IPS-11a (cell line): ENCODE measurements around the gene ATG101.

Experiments used
- H3K4me3 ChIP-seq: one replicate; pipeline ENCODE4 v1.5.1; 2013; ENCODE audit warnings: low read depth, low read length, control low read depth

The ATG101 gene

GRCh38 chr12:52041695-52042123, 28.1 kb upstream of the ATG101 start:
- H3K4me3 ChIP-seq: no peak overlapping the region

DNA sequence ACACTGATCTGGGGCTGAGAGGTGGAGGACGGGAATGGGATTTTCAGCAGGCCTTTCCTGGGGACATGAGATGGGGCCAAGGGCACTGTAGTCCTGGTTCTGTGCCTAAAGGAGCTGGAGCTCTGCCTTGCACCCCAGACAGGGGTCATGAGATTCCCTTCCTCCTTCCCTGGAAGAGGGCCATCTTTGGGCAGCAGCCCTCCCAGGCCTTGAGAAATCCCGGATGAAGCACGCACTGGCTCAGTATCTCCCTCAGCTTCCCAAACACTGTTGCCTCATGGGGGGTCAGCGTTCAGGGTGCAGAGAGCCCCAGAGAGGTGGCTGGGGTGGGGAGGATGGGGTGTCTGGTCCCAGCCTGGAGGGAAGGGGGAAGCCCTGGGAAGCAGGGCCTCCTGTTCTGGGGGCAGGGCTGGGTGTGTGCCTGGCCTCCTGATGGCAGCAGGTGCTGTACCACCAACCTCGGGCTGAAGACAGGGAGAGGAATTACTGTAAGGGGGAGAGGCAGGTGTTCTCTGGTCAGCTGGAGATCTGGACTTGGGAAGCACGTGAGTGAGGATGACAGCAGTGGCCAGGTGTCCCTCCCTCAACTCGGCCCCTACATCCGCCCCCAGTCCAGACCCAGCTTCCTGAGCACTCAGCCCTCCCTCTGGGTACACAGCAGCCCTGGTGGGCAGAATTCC, 26.9 kb upstream of the ATG101 start:
- H3K4me3 ChIP-seq: no peak overlapping the region

GRCh38 chr12:52043386-52044212, 26.2 kb upstream of the ATG101 start:
- H3K4me3 ChIP-seq: no peak overlapping the region

DNA sequence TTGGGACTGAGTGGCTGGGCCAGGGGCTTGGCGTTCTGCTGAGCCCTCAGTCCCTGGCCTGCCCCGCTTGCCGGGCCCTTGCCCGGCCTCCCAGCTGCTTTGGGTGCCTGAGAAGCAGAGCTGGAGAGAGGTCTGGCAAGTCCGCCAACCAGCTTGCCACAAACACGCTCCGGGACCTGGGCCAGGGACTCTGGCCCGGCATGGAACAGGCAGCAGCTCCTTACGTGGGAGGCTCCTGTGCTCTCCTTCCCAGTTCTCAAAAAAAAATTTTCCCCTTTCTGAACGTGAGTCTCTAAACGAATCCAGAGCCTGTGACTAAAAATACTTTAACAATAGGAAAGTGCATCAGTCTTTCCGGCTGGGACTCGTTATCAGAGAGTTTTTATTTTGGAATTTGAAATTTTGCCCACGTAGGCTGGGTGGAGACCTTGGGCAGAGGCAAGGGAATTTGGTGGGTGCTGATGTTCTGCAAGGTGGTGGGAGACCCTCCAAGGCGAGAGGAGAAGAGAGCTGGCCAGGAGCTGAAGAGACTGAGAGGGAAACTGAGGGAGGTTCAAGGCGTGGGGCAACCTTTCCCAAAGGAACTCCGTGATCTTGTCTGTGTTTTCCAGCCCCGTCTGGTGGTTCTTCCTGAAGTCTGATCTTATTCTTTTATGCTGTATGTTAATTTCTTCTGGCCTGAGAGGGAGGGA, 25.3 kb upstream of the ATG101 start:
- H3K4me3 ChIP-seq: no peak overlapping the region

GRCh38 chr12:52045794-52046199, 24.0 kb upstream of the ATG101 start:
- H3K4me3 ChIP-seq: no peak overlapping the region

DNA sequence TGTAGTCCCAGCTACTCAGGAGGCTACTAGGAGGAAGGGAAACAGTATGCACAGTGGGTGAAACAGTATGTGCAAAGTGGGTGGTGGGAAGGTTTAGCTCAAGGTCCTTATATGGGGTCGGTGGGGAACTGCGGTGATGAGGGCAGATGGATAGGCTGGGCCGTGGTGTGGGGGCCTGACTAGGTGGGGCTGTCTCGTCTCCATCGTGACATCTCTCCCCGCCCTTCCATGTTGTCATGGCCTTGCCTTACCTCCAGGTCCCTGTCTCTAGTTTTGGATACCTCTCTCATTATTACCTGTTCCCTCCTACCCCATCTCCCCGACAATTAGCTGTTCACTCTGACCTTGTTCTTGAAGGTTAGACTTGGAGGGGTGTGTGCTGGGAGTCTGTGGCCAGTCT, 22.9 kb upstream of the ATG101 start:
- no peak overlapping the region for H3K4me3 ChIP-seq

- no peak overlapping the region for H3K4me3 ChIP-seq
Observed at GRCh38 chr12:52049286-52049685, 20.5 kb upstream of the ATG101 start.

DNA sequence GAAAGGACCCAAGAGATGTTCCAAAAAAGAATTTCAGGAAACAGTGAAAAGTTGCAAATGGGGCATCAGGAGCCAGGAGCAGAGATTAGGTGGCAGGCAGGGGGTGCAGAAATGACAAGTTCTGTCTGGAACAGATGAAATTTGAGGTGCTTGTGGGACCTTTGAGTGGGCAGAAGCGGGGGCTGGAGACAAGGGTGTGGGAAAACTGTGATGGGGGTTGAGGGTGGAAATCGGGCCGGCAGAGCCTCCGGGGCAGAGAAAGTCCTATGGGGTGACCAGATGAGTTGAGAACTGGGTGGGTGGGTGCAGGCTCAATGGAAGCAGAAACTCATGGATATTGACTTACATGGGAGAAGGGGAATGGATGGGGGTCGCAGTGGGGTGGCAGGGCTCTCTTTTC, 20.1 kb upstream of the ATG101 start:
- H3K4me3 ChIP-seq: no peak overlapping the region

- H3K4me3 ChIP-seq: peak overlapping the region; percentile 53
Observed at GRCh38 chr12:52050116-52050757, 19.5 kb upstream of the ATG101 start.

- H3K4me3 ChIP-seq: peak within 1 kb of the TSS; percentile 53
Observed at GRCh38 chr12:52050758-52051541, 18.8 kb upstream of the ATG101 start, which contains the start of gene NR4A1. NR4A1 (plus strand) TSS chr12:52051442; CDS start chr12:52054329, 2,887 bp downstream.

- H3K4me3 ChIP-seq: no peak overlapping the region
Observed at GRCh38 chr12:52052468-52053186, 17.2 kb upstream of the ATG101 start.

DNA sequence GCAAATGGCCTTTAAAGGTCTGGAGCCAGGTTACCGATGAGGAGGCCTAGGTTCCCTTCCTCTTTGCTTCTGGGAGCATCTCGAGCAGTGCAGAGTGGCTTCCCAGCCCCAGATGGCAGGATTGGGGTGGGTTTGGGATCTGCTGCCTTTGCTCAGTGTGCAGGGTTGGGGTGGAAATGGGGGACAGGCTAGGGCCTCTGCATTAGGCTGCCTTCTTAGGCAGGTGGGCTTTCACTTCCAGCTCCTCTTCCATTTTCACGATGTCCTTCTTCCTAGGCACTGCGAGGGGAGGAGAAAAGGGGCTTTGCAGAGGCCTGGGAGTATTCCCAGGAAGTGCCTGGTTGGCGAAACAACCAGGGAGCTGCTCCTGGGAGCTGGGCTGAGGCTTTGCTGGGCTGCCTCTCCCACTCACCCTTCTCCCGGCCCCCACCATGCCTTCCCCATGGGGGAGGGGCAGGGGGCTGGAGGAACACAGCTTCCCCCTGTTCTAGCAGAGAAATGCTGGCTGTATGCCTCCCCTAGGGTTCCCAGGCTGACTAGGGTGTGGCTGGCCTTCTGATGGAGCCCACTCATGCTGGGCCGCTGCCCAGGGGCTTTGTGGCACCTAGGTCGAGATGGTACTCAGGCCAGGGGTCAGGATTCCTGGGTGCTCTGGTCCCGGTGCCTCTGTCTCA, 16.1 kb upstream of the ATG101 start:
- H3K4me3 ChIP-seq: no peak overlapping the region

DNA sequence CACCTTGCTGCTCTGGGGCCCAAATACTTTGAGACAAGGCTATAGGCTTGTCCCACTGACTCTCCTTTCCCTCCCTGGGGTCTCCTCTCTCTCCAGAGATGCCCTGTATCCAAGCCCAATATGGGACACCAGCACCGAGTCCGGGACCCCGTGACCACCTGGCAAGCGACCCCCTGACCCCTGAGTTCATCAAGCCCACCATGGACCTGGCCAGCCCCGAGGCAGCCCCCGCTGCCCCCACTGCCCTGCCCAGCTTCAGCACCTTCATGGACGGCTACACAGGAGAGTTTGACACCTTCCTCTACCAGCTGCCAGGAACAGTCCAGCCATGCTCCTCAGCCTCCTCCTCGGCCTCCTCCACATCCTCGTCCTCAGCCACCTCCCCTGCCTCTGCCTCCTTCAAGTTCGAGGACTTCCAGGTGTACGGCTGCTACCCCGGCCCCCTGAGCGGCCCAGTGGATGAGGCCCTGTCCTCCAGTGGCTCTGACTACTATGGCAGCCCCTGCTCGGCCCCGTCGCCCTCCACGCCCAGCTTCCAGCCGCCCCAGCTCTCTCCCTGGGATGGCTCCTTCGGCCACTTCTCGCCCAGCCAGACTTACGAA, 15.4 kb upstream of the ATG101 start:
- H3K4me3 ChIP-seq: no peak overlapping the region

DNA sequence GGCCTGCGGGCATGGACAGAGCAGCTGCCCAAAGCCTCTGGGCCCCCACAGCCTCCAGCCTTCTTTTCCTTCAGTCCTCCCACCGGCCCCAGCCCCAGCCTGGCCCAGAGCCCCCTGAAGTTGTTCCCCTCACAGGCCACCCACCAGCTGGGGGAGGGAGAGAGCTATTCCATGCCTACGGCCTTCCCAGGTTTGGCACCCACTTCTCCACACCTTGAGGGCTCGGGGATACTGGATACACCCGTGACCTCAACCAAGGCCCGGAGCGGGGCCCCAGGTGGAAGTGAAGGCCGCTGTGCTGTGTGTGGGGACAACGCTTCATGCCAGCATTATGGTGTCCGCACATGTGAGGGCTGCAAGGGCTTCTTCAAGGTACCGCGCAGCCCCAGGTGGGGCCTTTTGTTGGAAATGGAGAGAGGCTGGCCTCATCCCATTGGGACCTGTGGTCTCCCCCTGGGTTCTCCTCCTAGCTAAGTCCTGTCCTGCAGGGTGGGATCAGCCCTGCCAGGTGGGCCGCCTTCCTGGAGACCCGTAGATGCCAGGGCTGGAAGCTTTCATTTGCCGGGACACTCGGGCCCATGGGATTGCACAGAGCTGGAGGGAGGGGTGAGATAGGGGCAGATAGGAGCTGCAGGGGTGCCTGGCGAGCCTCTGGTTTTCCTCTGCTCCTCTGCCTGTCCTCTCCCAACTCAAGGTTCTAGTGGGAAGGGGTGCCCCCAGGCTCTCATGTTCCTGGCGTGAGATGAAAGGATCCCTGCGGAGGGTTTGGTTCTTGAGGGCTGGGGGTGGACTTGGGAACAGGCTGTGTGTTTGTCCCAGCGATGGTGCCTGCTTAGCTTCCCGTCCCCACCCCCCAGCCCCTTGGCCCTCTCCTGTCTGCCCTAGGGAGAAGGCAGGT, 14.7 kb upstream of the ATG101 start:
- H3K4me3 ChIP-seq: no peak overlapping the region

DNA sequence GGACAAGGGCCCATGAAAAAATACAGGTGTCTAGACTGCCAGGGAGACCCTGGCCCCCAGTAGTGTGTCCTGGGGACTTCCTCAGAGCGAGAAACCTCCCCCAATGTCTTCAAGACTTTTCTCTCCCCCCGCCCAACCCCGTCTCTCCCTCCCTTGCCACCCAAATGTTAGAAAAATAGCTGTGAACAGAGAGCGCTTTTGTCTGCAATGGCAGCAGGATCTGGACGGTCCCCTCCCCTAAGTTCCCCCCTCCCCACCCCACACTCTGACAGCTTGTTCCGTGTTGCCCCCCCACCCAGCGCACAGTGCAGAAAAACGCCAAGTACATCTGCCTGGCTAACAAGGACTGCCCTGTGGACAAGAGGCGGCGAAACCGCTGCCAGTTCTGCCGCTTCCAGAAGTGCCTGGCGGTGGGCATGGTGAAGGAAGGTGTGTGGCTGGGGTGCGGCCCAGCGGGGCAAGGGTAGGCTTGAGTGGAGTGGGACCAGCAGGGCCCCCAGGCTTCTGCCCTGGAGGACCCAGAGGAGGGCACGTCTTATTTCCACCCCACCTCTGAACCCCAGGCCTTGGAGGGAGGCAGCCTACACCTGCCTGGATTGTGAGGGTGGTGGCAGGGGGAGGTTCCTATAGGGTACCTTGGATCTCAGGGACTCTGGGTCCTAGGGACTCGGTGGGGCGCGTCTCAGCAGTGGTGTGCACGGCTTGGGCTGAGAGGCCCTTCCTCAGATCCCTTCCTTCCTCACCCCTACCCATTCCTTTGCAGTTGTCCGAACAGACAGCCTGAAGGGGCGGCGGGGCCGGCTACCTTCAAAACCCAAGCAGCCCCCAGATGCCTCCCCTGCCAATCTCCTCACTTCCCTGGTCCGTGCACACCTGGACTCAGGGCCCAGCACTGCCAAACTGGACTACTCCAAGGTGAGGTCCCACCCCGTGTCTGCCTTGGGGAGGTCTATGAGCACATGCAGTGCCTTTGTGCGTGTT, 13.8 kb upstream of the ATG101 start:
- H3K4me3 ChIP-seq: no peak overlapping the region

DNA sequence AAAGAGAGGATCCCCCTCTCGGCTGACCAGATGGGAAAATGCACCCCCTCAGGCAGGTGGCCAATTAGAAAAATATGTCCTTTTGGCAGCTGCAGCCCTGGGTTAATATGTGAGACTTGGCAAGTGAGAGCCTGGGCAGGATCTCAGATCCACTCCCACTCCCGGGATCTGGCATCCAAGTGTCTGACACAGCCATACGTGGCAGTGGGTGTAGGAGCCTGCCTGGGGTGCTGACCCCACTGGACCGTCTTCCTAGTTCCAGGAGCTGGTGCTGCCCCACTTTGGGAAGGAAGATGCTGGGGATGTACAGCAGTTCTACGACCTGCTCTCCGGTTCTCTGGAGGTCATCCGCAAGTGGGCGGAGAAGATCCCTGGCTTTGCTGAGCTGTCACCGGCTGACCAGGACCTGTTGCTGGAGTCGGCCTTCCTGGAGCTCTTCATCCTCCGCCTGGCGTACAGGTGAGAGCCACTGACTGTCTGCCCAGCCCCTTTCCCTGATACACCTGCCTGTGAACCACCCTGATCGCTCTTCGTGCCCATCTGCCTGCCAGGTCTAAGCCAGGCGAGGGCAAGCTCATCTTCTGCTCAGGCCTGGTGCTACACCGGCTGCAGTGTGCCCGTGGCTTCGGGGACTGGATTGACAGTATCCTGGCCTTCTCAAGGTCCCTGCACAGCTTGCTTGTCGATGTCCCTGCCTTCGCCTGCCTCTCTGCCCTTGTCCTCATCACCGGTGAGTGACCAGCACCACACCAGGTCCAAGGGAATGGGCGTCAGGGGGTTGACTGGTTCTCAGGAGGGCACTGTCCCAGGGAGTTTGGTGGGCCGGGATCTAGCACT, 12.8 kb upstream of the ATG101 start:
- no peak overlapping the region for H3K4me3 ChIP-seq
